H9 (cell line): ENCODE results near the gene MCM7. TPM values are rescaled to one million over a fixed set of nuclear protein-coding genes. Genes with fewer than 3 reads are reported as not detected.
A peak's percentile ranks its signal among the peaks of the same experiment; 100 is the strongest.

Experiments used
- DNase-seq: peaks from one replicate; pipeline ENCODE4 v3.0.0-alpha.2; 2017
- H2AFZ ChIP-seq: one replicate; pipeline ENCODE4 v1.6.1; 2013; ENCODE audit warnings: mild to moderate bottlenecking, low read length, control low read depth, moderate library complexity
- H2AK5ac ChIP-seq: 2 replicates; pipeline ENCODE4 v1.6.1; 2013; ENCODE audit warnings: low read length, control low read depth, mixed read lengths; ENCODE audit not compliant: insufficient read length
- H2BK120ac ChIP-seq: one replicate; pipeline ENCODE4 v1.6.1; 2013; ENCODE audit warnings: low read depth, mild to moderate bottlenecking, low read length, control low read depth, inconsistent platforms; ENCODE audit not compliant: poor library complexity, severe bottlenecking
- H2BK12ac ChIP-seq: 2 replicates; pipeline ENCODE4 v1.6.1; 2013; ENCODE audit warnings: low read length, control low read depth, mixed read lengths, low read depth; ENCODE audit not compliant: insufficient read length
- H2BK15ac ChIP-seq: 2 replicates; pipeline ENCODE4 v1.6.1; 2013; ENCODE audit warnings: low read depth, low read length, control low read depth
- H2BK20ac ChIP-seq: one replicate; pipeline ENCODE4 v1.6.1; 2013; ENCODE audit warnings: low read depth, mild to moderate bottlenecking, low read length, control low read depth, inconsistent platforms; ENCODE audit not compliant: poor library complexity, severe bottlenecking
- H2BK5ac ChIP-seq: 2 replicates; pipeline ENCODE4 v1.6.1; 2013; ENCODE audit warnings: low read length, control low read depth, mixed read lengths; ENCODE audit not compliant: insufficient read length
- H3K14ac ChIP-seq: 2 replicates; pipeline ENCODE4 v1.6.1; 2013; ENCODE audit warnings: low read length, control low read depth; ENCODE audit not compliant: insufficient read depth
- H3K18ac ChIP-seq: 2 replicates; pipeline ENCODE4 v1.6.1; 2013; ENCODE audit warnings: low read depth, mild to moderate bottlenecking, mixed read lengths, low read length, control low read depth; ENCODE audit not compliant: insufficient read length
- H3K23ac ChIP-seq: 2 replicates; pipeline ENCODE4 v1.6.1; 2013; ENCODE audit warnings: low read length, control low read depth, mixed read lengths, low read depth; ENCODE audit not compliant: insufficient read length
- H3K23me2 ChIP-seq: 2 replicates; pipeline ENCODE4 v1.6.1; 2013; ENCODE audit warnings: low read depth, mild to moderate bottlenecking, mixed read lengths, low read length, control low read depth; ENCODE audit not compliant: insufficient read length, poor library complexity, severe bottlenecking
- H3K27ac ChIP-seq: 2 replicates; pipeline ENCODE4 v1.5.1; 2013; ENCODE audit warnings: low read length, control low read depth, mixed read lengths, low read depth; ENCODE audit not compliant: insufficient read length
- H3K27me3 ChIP-seq: 2 replicates; pipeline ENCODE4 v1.6.1; 2013; ENCODE audit warnings: low read length, control low read depth, inconsistent platforms; ENCODE audit not compliant: insufficient read depth
- H3K4ac ChIP-seq: 2 replicates; pipeline ENCODE4 v1.6.1; 2013; ENCODE audit warnings: low read depth, mild to moderate bottlenecking, control low read depth, inconsistent platforms, low read length, moderate library complexity
- H3K4me1 ChIP-seq: 2 replicates; pipeline ENCODE4 v1.6.1; 2013; ENCODE audit warnings: low read length, control low read depth, inconsistent platforms; ENCODE audit not compliant: insufficient read depth
- H3K4me2 ChIP-seq: 2 replicates; pipeline ENCODE4 v1.6.1; 2013; ENCODE audit warnings: low read length, control low read depth, mixed read lengths; ENCODE audit not compliant: insufficient read length, insufficient read depth
- H3K56ac ChIP-seq: 2 replicates; pipeline ENCODE4 v1.6.1; 2013; ENCODE audit warnings: low read depth, mild to moderate bottlenecking, mixed read lengths, low read length, control low read depth; ENCODE audit not compliant: insufficient read length
- H3K79me1 ChIP-seq: 2 replicates; pipeline ENCODE4 v1.6.1; 2013; ENCODE audit warnings: low read depth, mild to moderate bottlenecking, moderate library complexity, low read length, control low read depth, inconsistent platforms; ENCODE audit not compliant: insufficient read depth, poor library complexity, severe bottlenecking
- H3K79me2 ChIP-seq: 2 replicates; pipeline ENCODE4 v1.6.1; 2013; ENCODE audit warnings: low read length, control low read depth, inconsistent platforms; ENCODE audit not compliant: insufficient read depth
- H3K9ac ChIP-seq: 2 replicates; pipeline ENCODE4 v1.6.1; 2013; ENCODE audit warnings: low read length, control low read depth, mixed read lengths; ENCODE audit not compliant: insufficient read length; ENCODE audit errors: extremely low read depth
- H3K9me3 ChIP-seq: one replicate; pipeline ENCODE4 v1.6.1; 2013; ENCODE audit warnings: low read depth, low read length, inconsistent platforms; ENCODE audit not compliant: control insufficient read depth
- H3T11ph ChIP-seq: one replicate; pipeline ENCODE4 v1.6.1; 2013; ENCODE audit warnings: mild to moderate bottlenecking, low read length, control low read depth, inconsistent platforms
- H4K20me1 ChIP-seq: one replicate; pipeline ENCODE4 v1.6.1; 2013; ENCODE audit not compliant: control insufficient read depth, insufficient read length, insufficient read depth
- H4K5ac ChIP-seq: 2 replicates; pipeline ENCODE4 v1.6.1; 2013; ENCODE audit warnings: low read depth, mild to moderate bottlenecking, mixed read lengths, low read length, control low read depth; ENCODE audit not compliant: insufficient read length
- H4K8ac ChIP-seq: replicated peaks from 2 replicates; pipeline ENCODE4 v1.6.1; 2013; ENCODE audit warnings: low read length, control low read depth, mixed read lengths, low read depth; ENCODE audit not compliant: insufficient read length
- H4K91ac ChIP-seq: 2 replicates; pipeline ENCODE4 v1.6.1; 2013; ENCODE audit warnings: low read depth, mild to moderate bottlenecking, moderate library complexity, mixed read lengths, low read length, control low read depth; ENCODE audit not compliant: insufficient read length
- H3K27ac Mint-ChIP-seq, 3 experiments: 2 replicates in 2 of 3; 3 replicates in 1 of 3; pipeline ENCODE4 v1.8.0; 2020 to 2021; ENCODE audit warnings: mixed read lengths in 3 of 3, mild to moderate bottlenecking in 1 of 3, moderate library complexity in 1 of 3
- H3K27me3 Mint-ChIP-seq: 2 replicates; pipeline ENCODE4 v1.8.0; 2021; ENCODE audit warnings: low read depth, mild to moderate bottlenecking, moderate library complexity, mixed read lengths
- H3K36me3 Mint-ChIP-seq, 3 experiments: 2 replicates in 2 of 3; 3 replicates in 1 of 3; pipeline ENCODE4 v1.8.0; 2020 to 2021; ENCODE audit warnings: low read depth in 3 of 3, mixed read lengths in 3 of 3; ENCODE audit not compliant: insufficient read depth in 1 of 3
- H3K4me1 Mint-ChIP-seq, 2 experiments: 2 replicates each; pipeline ENCODE4 v1.8.0; 2020; ENCODE audit warnings: mixed read lengths in 2 of 2
- H3K4me3 Mint-ChIP-seq, 2 experiments: 2 replicates in 1 of 2; 3 replicates in 1 of 2; pipeline ENCODE4 v1.8.0; 2020 to 2021; ENCODE audit warnings: mild to moderate bottlenecking in 2 of 2, mixed read lengths in 2 of 2, moderate library complexity in 1 of 2
- H3K9me3 Mint-ChIP-seq, 2 experiments: 2 replicates in 1 of 2; 3 replicates in 1 of 2; pipeline ENCODE4 v1.8.0; 2020; ENCODE audit warnings: mild to moderate bottlenecking in 2 of 2, mixed read lengths in 2 of 2, moderate library complexity in 1 of 2
- CTCF ChIP-seq: fragments of 200-600 bp; sonication (generic); conservative IDR thresholded peaks from 3 replicates; pipeline ENCODE4 v1.8.0; 2021; ENCODE audit warnings: antibody characterized with exemption, mild to moderate bottlenecking
- WGBS: extraction: QIAGEN DNeasy Blood & Tissue Kit; methylation state at CpG from one replicate; pipeline ENCODE4 v1.1.7; 2013; ENCODE audit warnings: missing lambda C conversion rate, low lambda C conversion rate, mixed read lengths; ENCODE audit not compliant: insufficient read length; ENCODE audit errors: extremely low coverage; 5-methylcytosine and 5-hydroxymethylcytosine counted together
- total RNA-seq: library from RNA; stranded (reverse); gene quantifications from 2 replicates; pipeline ENCODE4 v1.2.1, GENCODE V29; 2021

MCM7 gene
- total RNA-seq, 1 experiment from 2014 or later = 390 TPM

GRCh38 chr7:100120733-100121036 lies 19.5 kb upstream of the MCM7 start:
- no CpG with 5 or more reads among the region's 1 CpG for WGBS
- peaks cover 5% of the 10 kb centered on the region for H3K23me2 ChIP-seq
- no peak overlapping the region for H4K8ac ChIP-seq
- H3K4me1 ChIP-seq = no peaks in the 10 kb centered on the region
- no peak overlapping the region for H2BK15ac ChIP-seq
- no peak overlapping the region for H3K18ac ChIP-seq
- no peak for TF ChIP-seq CTCF
- no peaks in the 10 kb centered on the region for H4K20me1 ChIP-seq
- H4K5ac ChIP-seq = no peak overlapping the region
- no peak for DNase-seq
- no peak overlapping the region for H2BK12ac ChIP-seq
- Mint-ChIP-seq H3K9me3 (no peaks in the 10 kb centered on the region), H3K27ac (peak overlapping the region in 2 of 3 experiments; percentile 5 to 80; a peak in 3 of 7 replicates), H3K36me3 (peaks cover 6 to 23% (median 17%) of the 10 kb centered on the region in 3 experiments; a peak in 5 of 7 replicates), H3K4me3 (peak overlapping the region; percentile 96 to 98), H3K4me1 (peaks cover 12 to 16% of the 10 kb centered on the region in 2 experiments), H3K27me3 (no peaks in the 10 kb centered on the region)
- no peak overlapping the region for H2AFZ ChIP-seq
- H2AK5ac ChIP-seq = no peak overlapping the region
- H3K4ac ChIP-seq = no peak overlapping the region
- H3K9ac ChIP-seq = no peak overlapping the region
- H2BK5ac ChIP-seq = no peak overlapping the region
- H4K91ac ChIP-seq = no peak overlapping the region
- no peak overlapping the region for H3K14ac ChIP-seq
- no peaks in the 10 kb centered on the region for H3K79me1 ChIP-seq
- no peaks in the 10 kb centered on the region for H3K79me2 ChIP-seq
- no peak overlapping the region for H3T11ph ChIP-seq
- no peak overlapping the region for H3K23ac ChIP-seq
- no peaks in the 10 kb centered on the region for H3K9me3 ChIP-seq
- H2BK20ac ChIP-seq = no peak overlapping the region
- H3K4me2 ChIP-seq = peak overlapping the region; percentile 65
- no peak overlapping the region for H3K56ac ChIP-seq
- H3K27ac ChIP-seq = no peak overlapping the region
- H3K27me3 ChIP-seq = no peaks in the 10 kb centered on the region
- H2BK120ac ChIP-seq = no peak overlapping the region
